ENCODE data around the gene HEG1.

DNA sequence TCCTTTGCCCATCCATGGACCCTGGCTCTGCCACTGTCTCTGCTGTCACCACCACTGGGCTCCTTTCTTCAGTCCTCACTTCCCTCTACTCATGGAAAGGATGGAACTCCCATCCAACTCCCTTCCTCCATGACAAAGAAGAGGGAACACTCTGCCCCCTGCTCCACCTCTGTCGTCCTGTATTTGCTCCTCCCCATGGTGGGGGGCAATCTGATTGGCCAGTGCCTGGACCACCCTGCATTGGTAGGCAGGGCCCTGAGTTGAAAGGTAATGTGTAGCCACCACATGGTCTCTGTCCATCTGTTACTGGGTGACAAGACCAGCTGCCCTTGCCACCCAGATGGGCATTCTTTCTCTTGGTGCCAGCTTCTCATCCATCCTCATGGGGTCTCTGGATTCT, 20.7 kb upstream of the HEG1 start:
- TF ChIP-seq EZH2phosphoT487 (IDR thresholded peaks at IDR 0.05; ENCODE audit: unreplicated experiment) (no peak), JUNB (IDR thresholded peaks at IDR 0.05; ENCODE audit: unreplicated experiment) (no peak), EZH2 (IDR thresholded peaks at IDR 0.05; ENCODE audit: low read depth, unreplicated experiment) (no peak)
- TF ChIP-seq, protein P1, sequence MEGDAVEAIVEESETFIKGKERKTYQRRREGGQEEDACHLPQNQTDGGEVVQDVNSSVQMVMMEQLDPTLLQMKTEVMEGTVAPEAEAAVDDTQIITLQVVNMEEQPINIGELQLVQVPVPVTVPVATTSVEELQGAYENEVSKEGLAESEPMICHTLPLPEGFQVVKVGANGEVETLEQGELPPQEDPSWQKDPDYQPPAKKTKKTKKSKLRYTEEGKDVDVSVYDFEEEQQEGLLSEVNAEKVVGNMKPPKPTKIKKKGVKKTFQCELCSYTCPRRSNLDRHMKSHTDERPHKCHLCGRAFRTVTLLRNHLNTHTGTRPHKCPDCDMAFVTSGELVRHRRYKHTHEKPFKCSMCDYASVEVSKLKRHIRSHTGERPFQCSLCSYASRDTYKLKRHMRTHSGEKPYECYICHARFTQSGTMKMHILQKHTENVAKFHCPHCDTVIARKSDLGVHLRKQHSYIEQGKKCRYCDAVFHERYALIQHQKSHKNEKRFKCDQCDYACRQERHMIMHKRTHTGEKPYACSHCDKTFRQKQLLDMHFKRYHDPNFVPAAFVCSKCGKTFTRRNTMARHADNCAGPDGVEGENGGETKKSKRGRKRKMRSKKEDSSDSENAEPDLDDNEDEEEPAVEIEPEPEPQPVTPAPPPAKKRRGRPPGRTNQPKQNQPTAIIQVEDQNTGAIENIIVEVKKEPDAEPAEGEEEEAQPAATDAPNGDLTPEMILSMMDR (conservative IDR thresholded peaks at IDR 0.05; ENCODE audit: low read depth in 2 of 2) = no peak
- TF ChIP-seq, protein P2, sequence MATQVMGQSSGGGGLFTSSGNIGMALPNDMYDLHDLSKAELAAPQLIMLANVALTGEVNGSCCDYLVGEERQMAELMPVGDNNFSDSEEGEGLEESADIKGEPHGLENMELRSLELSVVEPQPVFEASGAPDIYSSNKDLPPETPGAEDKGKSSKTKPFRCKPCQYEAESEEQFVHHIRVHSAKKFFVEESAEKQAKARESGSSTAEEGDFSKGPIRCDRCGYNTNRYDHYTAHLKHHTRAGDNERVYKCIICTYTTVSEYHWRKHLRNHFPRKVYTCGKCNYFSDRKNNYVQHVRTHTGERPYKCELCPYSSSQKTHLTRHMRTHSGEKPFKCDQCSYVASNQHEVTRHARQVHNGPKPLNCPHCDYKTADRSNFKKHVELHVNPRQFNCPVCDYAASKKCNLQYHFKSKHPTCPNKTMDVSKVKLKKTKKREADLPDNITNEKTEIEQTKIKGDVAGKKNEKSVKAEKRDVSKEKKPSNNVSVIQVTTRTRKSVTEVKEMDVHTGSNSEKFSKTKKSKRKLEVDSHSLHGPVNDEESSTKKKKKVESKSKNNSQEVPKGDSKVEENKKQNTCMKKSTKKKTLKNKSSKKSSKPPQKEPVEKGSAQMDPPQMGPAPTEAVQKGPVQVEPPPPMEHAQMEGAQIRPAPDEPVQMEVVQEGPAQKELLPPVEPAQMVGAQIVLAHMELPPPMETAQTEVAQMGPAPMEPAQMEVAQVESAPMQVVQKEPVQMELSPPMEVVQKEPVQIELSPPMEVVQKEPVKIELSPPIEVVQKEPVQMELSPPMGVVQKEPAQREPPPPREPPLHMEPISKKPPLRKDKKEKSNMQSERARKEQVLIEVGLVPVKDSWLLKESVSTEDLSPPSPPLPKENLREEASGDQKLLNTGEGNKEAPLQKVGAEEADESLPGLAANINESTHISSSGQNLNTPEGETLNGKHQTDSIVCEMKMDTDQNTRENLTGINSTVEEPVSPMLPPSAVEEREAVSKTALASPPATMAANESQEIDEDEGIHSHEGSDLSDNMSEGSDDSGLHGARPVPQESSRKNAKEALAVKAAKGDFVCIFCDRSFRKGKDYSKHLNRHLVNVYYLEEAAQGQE (IDR thresholded peaks at IDR 0.05; ENCODE audit: unreplicated experiment) = no peak
